HG03457 (cell line): Measurements from ENCODE around the gene UQCRH.
"Not testable (repeated sequence)": the region's sequence is repeated elsewhere in the genome, so short reads cannot be mapped to it uniquely, and the experiment has no call there.

Experiments used
- ATAC-seq: cut with Tn5 transposase; IDR thresholded peaks from one replicate; pipeline ENCODE4 v1.9.1; 2021; ENCODE audit warnings: moderate number of reproducible peaks; ENCODE audit not compliant: unreplicated experiment

Gene UQCRH

GRCh38 chr1:46331786-46332540, 28.5 kb downstream of the UQCRH start:
- ATAC-seq = not testable (repeated sequence)

DNA sequence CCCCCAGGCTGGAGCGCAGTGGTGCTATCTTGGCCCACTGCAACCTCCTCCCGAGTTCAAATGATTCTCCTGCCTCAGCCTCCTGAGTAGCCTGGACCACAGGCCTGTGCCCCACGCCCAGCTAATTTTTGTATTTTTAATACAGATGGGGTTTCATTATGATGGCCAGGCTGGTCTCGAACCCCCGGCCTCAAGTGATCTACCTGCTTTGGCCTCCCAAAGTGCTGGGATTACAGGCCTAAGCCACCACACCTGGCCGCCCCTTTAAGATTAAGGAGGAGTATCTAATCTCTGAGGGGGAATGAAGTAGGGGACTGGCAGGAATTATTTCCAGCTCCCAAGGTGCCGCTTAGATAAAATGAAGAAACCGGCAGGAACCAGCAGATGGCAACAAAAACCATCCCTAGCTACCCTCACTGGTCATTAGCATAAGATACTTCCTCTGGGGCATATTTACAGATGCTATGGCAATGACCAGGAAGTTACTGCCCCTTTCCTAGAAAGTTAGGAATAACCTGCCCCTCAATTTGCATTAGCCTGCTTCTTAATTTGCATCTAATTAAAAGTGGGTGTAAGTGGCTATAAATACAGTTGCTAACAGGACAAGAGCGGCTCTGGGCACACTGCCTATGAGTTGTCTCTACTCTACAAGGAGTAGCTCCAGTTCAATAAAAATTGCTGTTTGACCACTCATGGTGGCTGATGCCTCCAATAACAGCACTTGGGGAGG, 30.0 kb downstream of the UQCRH start:
- ATAC-seq = peak; percentile 52

DNA sequence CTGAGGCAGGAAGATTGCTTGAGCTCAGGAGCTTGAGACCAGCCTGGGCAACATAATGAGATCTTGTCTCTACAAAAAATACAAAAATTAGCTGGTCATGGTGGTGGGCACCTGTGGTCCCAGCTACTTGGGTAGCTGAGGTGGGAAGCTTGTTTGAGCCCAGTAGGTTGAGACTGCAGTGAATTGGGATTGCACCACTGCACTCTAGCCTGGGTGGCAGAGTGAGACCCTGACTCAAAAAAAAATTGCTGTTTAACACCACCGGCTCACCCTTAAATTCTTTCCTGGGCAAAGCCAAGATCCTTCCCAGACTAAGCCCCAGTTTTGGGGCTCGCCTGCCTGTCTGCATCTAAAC, 30.5 kb downstream of the UQCRH start:
- ATAC-seq = no peak

GRCh38 chr1:46335081-46335480, 31.6 kb downstream of the UQCRH start:
- no peak for ATAC-seq

GRCh38 chr1:46337409-46337808, 33.9 kb downstream of the UQCRH start:
- not testable (repeated sequence) for ATAC-seq

GRCh38 chr1:46340404-46341221, 37.1 kb downstream of the UQCRH start, which contains the start of gene NSUN4:
TSS of gene NSUN4 (plus strand) at chr1:46340807. CDS start at chr1:46340827, 20 bp downstream.
- ATAC-seq = peak; percentile 71

- no peak for ATAC-seq
Observed at GRCh38 chr1:46341222-46342083, 38.0 kb downstream of the UQCRH start.

GRCh38 chr1:46342084-46342656, 38.7 kb downstream of the UQCRH start:
- ATAC-seq = no peak

- no peak for ATAC-seq
Observed at GRCh38 chr1:46342677-46343350, 39.3 kb downstream of the UQCRH start.

- no peak for ATAC-seq
Observed at GRCh38 chr1:46343351-46343695, 39.8 kb downstream of the UQCRH start.

DNA sequence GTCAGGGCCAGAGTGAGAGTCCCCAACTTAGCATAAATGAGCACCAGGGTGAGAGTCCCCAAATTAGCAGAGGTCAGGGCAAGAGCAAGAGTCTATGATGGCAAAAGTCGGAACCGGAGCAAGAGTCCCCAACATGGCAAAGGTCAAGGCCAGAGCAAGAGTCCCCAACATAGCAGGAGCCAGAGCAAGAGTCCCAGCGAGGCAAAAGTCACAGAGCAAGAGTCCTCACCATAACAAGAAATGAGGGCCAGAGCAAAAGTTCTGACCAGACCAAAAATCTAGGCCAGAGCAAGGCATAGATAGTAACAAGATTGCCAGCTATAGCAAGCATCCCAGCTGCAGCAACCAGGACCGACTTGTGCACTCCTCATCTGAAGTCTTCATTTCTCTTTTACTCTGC, 40.2 kb downstream of the UQCRH start:
- ATAC-seq = no peak

GRCh38 chr1:46344481-46344880, 41.0 kb downstream of the UQCRH start:
- no peak for ATAC-seq

DNA sequence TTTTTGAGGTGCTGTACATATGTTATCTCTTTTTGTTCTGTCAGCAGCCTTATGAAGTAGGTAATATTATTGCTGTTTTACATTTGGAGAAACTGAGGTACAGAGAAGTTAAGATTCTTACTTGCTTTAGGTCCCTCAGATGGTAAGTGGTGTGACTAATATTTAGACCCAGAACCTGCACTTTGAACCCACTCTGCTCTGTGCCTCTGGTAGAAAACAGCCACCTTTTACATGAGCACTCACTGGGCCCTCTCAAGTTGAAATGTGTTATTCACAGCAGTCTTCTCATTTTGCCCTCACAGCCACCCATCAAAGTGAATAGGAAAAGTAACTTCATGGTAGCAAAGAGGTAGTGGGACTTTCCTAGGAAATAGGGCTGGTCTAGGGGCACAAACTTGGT, 41.8 kb downstream of the UQCRH start:
- no peak for ATAC-seq

GRCh38 chr1:46352363-46352762, 48.9 kb downstream of the UQCRH start:
- ATAC-seq = no peak

DNA sequence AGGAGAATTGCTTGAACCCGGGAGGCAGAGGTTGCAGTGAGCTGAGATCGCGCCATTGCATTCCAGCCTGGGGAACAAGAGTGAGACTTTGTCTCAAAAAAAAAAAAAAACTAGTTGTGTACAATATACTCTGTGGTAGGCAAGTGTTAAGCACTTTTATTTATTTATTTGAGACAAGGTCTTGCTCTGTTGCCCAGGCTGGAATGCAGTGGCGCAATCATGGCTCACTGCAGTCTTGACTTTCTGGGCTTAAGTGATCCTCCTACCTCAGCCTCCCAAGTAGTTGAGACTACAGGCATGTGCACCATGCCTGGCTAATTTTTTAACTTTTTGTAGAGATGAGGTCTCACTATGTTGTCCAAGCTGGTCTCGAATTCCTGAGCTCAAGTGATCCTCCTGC, 52.4 kb downstream of the UQCRH start:
- ATAC-seq = not testable (repeated sequence)

- ATAC-seq = no peak
Observed at GRCh38 chr1:46362158-46362557, 58.7 kb downstream of the UQCRH start.

DNA sequence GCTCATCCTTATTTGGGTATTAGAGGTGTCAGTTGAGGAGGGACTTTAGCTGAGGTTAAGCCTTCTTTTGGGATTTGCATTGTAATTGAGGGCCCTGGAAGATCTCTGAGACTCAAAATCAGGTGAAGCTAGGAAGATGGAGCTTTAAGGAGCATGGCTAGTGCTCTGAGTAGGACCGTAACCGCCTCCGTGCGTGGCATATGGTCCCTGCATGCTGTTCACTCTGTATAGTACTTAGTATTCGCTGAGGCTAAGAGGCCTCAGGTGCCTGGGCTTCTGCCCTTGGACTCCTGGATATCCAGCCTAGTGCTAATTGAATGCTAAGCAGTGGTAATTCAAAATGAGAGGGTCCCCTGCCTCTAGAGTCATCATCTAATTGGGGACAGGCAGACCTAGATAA, 59.6 kb downstream of the UQCRH start:
- ATAC-seq = no peak

DNA sequence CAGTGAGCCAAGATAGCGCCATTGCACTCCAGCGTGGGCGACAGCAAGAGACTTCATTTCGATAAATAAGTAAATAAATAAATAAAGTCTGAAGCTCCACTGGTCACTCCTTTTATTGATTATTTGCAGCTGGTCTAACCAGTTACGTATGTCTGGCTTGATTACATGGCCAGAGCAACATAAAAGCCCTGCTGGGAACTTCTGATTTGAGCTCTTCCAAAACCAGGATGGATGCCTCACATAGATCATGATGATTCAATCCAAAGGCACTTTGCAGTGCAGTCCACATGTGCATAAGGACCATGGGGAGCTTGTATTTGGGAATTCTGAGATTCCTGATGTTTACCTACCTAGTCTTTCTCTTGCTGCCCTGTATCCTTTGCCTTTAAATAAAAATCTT, 61.1 kb downstream of the UQCRH start:
- no peak for ATAC-seq

- ATAC-seq = not testable (repeated sequence)
Observed at GRCh38 chr1:46365796-46366195, 62.3 kb downstream of the UQCRH start.
